Measurements from ENCODE around the gene ATP5F1C. TPM values are rescaled to one million over a fixed set of nuclear protein-coding genes. Genes with fewer than 3 reads are reported as not detected.
"Not testable (repeated sequence)": the region's sequence is repeated elsewhere in the genome, so short reads cannot be mapped to it uniquely, and the experiment has no call there.

Gene ATP5F1C
- total RNA-seq (2014; rRNA removed; shearing (Covaris generic)), result 195 and 197 TPM in 2 replicates

- DNase-seq, result peak; percentile 92 to 94
These were observed at the start of gene ATP5F1C, which contains the start of gene KIN for GRCh38 chr10:7787857-7788638. ATP5F1C (plus strand) TSS chr10:7788177; CDS start chr10:7788208, 31 bp downstream. KIN (minus strand) TSS chr10:7787993; CDS start chr10:7787933, 60 bp downstream.

GRCh38 chr10:7738536-7739407, 49.2 kb upstream of the ATP5F1C start:
- H3K9me3 ChIP-seq (replicated peaks), result no peaks in the 10 kb centered on the region
- no peak overlapping the region for H3K27ac ChIP-seq
- no peak overlapping the region for H3K4me3 ChIP-seq
- H3K36me3 ChIP-seq, result no peaks in the 10 kb centered on the region
- no peak for DNase-seq
- no peaks in the 10 kb centered on the region for H3K27me3 ChIP-seq
- no peaks in the 10 kb centered on the region for H3K4me1 ChIP-seq

More at GRCh38 chr10:7787857-7788638, at the start of gene ATP5F1C, which contains the start of gene KIN:
- H3K4me1 ChIP-seq, result no peaks in the 10 kb centered on the region
- H3K9me3 ChIP-seq (replicated peaks), result no peaks in the 10 kb centered on the region
- no peaks in the 10 kb centered on the region for H3K27me3 ChIP-seq
- no peaks in the 10 kb centered on the region for H3K36me3 ChIP-seq
- H3K27ac ChIP-seq, result peak within 1 kb of the TSS; percentile 56
- H3K4me3 ChIP-seq, result peak within 1 kb of the TSS; percentile 73

- H3K27me3 ChIP-seq, result no peaks in the 10 kb centered on the region
- H3K27ac ChIP-seq, result no peak overlapping the region
- DNase-seq, result no peak
- H3K4me1 ChIP-seq, result no peaks in the 10 kb centered on the region
- no peaks in the 10 kb centered on the region for H3K36me3 ChIP-seq
- no peak overlapping the region for H3K4me3 ChIP-seq
- H3K9me3 ChIP-seq (replicated peaks), result no peaks in the 10 kb centered on the region
These were observed 43.7 kb upstream of the ATP5F1C start for GRCh38 chr10:7744307-7744706.

DNA sequence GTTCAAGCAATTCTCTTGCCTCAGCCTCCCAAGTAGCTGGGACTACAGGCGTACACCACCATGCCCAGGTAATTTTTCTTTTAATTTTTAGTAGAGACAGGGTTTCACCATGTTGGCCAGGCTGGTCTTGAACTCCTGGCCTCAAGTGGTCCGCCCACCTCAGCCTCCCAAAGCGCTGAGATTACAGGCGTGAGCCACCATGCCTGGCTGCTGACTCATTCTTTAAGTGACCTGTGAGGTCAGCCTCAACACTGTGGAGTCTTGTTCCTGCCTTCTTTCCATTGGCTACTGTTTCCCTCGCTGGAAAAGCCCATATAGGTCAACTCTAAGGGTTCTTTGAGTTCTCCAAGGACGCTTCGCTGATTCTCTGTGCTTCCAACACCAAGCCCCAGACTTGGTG, 39.3 kb upstream of the ATP5F1C start:
- not testable (repeated sequence) for H3K4me1 ChIP-seq; H3K36me3 ChIP-seq; H3K27ac ChIP-seq; H3K4me3 ChIP-seq; H3K27me3 ChIP-seq; H3K9me3 ChIP-seq (replicated peaks); DNase-seq

- H3K9me3 ChIP-seq (replicated peaks), result no peaks in the 10 kb centered on the region
- no peaks in the 10 kb centered on the region for H3K27me3 ChIP-seq
- DNase-seq, result no peak
- H3K4me1 ChIP-seq, result no peaks in the 10 kb centered on the region
- H3K27ac ChIP-seq, result no peak overlapping the region
- H3K4me3 ChIP-seq, result no peak overlapping the region
- H3K36me3 ChIP-seq, result 0 out of 2 replicates have a peak, but pooled peaks cover 5% of the 10 kb centered on the region
These were observed 37.8 kb upstream of the ATP5F1C start for GRCh38 chr10:7750222-7750621.

DNA sequence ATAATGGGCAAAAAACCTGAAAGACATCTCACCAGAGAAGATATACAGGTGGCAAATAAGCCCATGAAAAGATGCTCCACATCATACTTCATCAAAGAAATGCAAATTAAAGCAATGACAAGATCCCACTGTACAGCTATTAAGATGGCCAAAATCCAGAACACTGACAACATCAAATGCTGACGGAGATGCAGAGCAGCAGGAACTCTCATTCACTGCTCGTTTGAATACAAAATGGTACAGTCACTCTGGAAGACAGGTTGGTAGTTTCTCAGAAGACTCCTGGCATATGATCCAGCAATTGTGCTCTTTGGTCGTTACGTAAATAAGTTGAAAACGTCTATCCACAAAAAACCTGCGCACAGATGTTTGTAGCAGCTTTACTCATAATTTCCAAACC, 35.7 kb upstream of the ATP5F1C start:
- H3K4me3 ChIP-seq, result no peak overlapping the region
- no peaks in the 10 kb centered on the region for H3K4me1 ChIP-seq
- no peaks in the 10 kb centered on the region for H3K9me3 ChIP-seq (replicated peaks)
- no peak for DNase-seq
- no peak overlapping the region for H3K27ac ChIP-seq
- H3K27me3 ChIP-seq, result no peaks in the 10 kb centered on the region
- peaks cover 18% of the 10 kb centered on the region; the same call in 1 of the 2 replicates for H3K36me3 ChIP-seq

DNA sequence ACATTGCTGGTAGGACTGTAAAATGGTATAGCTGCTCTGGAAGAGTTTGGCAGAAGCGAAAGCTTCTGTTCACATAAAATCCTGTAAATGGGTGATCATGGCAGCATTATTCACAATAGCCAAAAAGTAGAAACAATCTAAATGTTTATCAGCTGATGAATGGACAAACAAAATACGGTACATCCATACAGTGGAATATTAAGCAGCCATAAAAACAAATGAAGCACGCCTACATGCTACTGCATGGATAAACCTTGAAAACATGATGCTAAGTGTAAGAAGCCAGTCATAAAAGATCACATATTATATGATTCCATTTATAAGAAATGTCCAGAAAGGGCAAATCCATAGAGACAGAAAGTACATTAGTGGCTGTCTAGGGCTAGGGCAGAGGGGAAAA, 32.9 kb upstream of the ATP5F1C start:
- Histone ChIP-seq H3K9me3 (replicated peaks) (no peaks in the 10 kb centered on the region), H3K27me3 (no peaks in the 10 kb centered on the region), H3K4me3 (no peak overlapping the region), H3K36me3 (peaks cover 18% of the 10 kb centered on the region; the same call in 1 of the 2 replicates), H3K27ac (no peak overlapping the region), H3K4me1 (no peaks in the 10 kb centered on the region)
- DNase-seq, result no peak

DNA sequence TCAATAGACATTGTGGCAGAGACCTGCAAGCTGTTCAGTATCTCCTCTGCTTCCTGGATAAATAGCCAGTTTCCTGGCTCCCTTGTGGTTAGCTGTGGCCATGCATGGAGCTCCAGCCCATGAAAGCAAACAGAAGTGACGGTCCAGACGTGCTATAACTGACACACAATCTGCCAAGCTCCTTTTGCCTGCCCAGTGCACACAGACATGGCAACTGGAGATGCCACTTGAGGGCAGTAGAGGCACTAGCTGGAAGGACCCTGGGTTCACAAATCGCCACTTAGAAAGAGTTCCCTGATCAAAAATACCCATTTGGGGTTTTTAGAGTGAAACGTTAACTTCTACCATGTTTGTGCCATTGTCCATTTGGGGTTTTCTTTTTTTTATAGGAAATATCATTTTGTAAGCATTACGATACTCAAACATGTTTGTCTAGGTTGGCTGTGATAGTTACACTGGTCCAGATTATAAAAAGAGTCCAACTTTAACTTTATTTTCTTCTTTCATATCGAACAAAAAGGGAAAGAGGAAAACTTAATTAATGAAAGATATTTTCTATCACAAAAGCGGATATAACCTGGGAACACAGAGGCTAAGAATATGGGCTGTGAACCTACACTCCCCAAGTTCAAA, 31.5 kb upstream of the ATP5F1C start:
- H3K36me3 ChIP-seq, result peaks cover 18% of the 10 kb centered on the region
- no peak overlapping the region for H3K4me3 ChIP-seq
- H3K4me1 ChIP-seq, result no peaks in the 10 kb centered on the region
- DNase-seq, result peak in 1 of 2 experiments; percentile 10
- no peak overlapping the region for H3K27ac ChIP-seq
- H3K9me3 ChIP-seq (replicated peaks), result no peaks in the 10 kb centered on the region
- no peaks in the 10 kb centered on the region for H3K27me3 ChIP-seq

DNA sequence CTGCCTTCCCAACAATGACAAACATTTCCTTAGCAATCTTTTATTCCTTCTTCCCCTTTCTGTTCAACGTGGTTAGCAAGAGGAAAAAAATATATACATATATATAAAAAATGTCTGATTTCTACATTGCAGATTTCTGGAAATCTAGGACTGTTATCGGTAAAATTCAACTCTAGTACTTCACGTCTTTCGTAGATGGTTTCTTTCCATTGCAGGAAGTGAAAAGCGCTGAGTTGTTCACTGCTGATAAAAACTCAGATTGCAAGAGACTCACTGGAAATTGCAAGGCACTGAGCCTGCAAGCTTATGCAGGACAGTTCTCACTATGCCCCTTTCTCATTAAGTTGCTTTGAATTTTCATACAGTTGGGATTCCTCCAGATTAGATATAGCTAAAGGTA, 24.0 kb upstream of the ATP5F1C start:
- Histone ChIP-seq H3K4me3 (no peak overlapping the region), H3K27ac (no peak overlapping the region), H3K4me1 (no peaks in the 10 kb centered on the region), H3K36me3 (no peaks in the 10 kb centered on the region; the same call in none of the 2 replicates), H3K27me3 (no peaks in the 10 kb centered on the region), H3K9me3 (replicated peaks) (no peaks in the 10 kb centered on the region)
- no peak for DNase-seq

- no peak for DNase-seq
- Histone ChIP-seq H3K27ac (no peak overlapping the region), H3K4me3 (no peak overlapping the region), H3K36me3 (no peaks in the 10 kb centered on the region; the same call in 1 of the 2 replicates), H3K9me3 (replicated peaks) (no peaks in the 10 kb centered on the region), H3K27me3 (no peaks in the 10 kb centered on the region), H3K4me1 (no peaks in the 10 kb centered on the region)
These were observed 21.7 kb upstream of the ATP5F1C start for GRCh38 chr10:7766241-7766640.

- no peak for DNase-seq
- Histone ChIP-seq H3K36me3 (no peaks in the 10 kb centered on the region), H3K27ac (no peak overlapping the region), H3K27me3 (no peaks in the 10 kb centered on the region), H3K4me3 (no peak overlapping the region), H3K4me1 (no peaks in the 10 kb centered on the region), H3K9me3 (replicated peaks) (no peaks in the 10 kb centered on the region)
These were observed 20.8 kb upstream of the ATP5F1C start for GRCh38 chr10:7767209-7767608.

- Histone ChIP-seq H3K27ac (no peak overlapping the region), H3K4me3 (no peak overlapping the region), H3K27me3 (no peaks in the 10 kb centered on the region), H3K36me3 (no peaks in the 10 kb centered on the region), H3K9me3 (replicated peaks) (no peaks in the 10 kb centered on the region), H3K4me1 (no peaks in the 10 kb centered on the region)
- no peak for DNase-seq
These were observed 19.6 kb upstream of the ATP5F1C start for GRCh38 chr10:7768417-7768816.

- H3K4me3 ChIP-seq, result no peak overlapping the region
- no peaks in the 10 kb centered on the region for H3K4me1 ChIP-seq
- H3K36me3 ChIP-seq, result 0 out of 2 replicates have a peak, but pooled peaks cover 4% of the 10 kb centered on the region
- no peak overlapping the region for H3K27ac ChIP-seq
- H3K9me3 ChIP-seq (replicated peaks), result no peaks in the 10 kb centered on the region
- no peak for DNase-seq
- no peaks in the 10 kb centered on the region for H3K27me3 ChIP-seq
These were observed 13.9 kb upstream of the ATP5F1C start for GRCh38 chr10:7773845-7774801.

DNA sequence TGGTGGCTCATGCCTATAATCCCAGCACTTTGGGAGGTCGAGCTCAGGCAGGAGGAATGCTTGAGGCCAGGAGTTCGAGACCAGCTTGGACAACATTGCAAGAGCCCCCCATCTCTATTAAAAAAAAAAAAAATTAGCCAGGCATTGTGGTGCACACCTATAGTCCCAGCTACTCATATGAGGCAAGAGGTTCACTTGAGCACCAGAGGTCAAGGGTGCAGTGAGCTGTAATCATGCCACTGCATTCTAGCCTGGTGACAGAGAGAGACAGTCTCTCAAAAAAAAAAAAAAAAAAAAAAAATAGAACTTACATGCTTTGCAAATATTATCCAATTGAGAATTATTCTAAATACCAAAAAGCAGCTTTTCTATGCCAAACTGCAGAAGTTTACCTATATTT, 11.2 kb upstream of the ATP5F1C start:
- Histone ChIP-seq H3K27ac (no peak overlapping the region), H3K36me3 (0 out of 2 replicates have a peak, but pooled peaks cover 7% of the 10 kb centered on the region), H3K9me3 (replicated peaks) (no peaks in the 10 kb centered on the region), H3K4me3 (no peak overlapping the region), H3K4me1 (no peaks in the 10 kb centered on the region), H3K27me3 (no peaks in the 10 kb centered on the region)
- no peak for DNase-seq
